Loucy (cell line): ENCODE measurements around the gene RPL37.
"Not testable (repeated sequence)": the region's sequence is repeated elsewhere in the genome, so short reads cannot be mapped to it uniquely, and the experiment has no call there.

Experiments used
- H2AFZ ChIP-seq: fragments of 200-600 bp; sonication (generic); 2 replicates; pipeline ENCODE4 v1.6.0; 2016; ENCODE audit warnings: antibody characterized with exemption, mild to moderate bottlenecking, low read length, moderate library complexity
- H3F3A ChIP-seq: fragments of 200-600 bp; 2 replicates; pipeline ENCODE4 v1.6.0; 2016; ENCODE audit warnings: antibody characterized with exemption, low read depth, mild to moderate bottlenecking
- H3K27me3 ChIP-seq: fragments of 200-600 bp; sonication (generic); 2 replicates; pipeline ENCODE4 v1.6.1; 2014; ENCODE audit warnings: low read length, mild to moderate bottlenecking; ENCODE audit not compliant: insufficient read depth, poor library complexity, severe bottlenecking
- H3K36me3 ChIP-seq: fragments of 200-600 bp; sonication (generic); 2 replicates; pipeline ENCODE4 v1.6.1; 2016; ENCODE audit warnings: low read length; ENCODE audit not compliant: insufficient read depth
- H3K4me1 ChIP-seq: fragments of 200-600 bp; sonication (generic); 2 replicates; pipeline ENCODE4 v1.5.1; 2014; ENCODE audit warnings: low read length, mild to moderate bottlenecking; ENCODE audit not compliant: insufficient read depth, poor library complexity, severe bottlenecking
- H3K4me2 ChIP-seq: fragments of 200-600 bp; sonication (generic); 2 replicates; pipeline ENCODE4 v1.6.0; 2014; ENCODE audit warnings: antibody characterized with exemption, low read length, low read depth, mild to moderate bottlenecking; ENCODE audit not compliant: poor library complexity, severe bottlenecking
- H3K4me3 ChIP-seq: fragments of 200-600 bp; sonication (generic); 2 replicates; pipeline ENCODE4 v1.5.1; 2014; ENCODE audit warnings: low read length, mild to moderate bottlenecking, mixed read lengths; ENCODE audit not compliant: poor library complexity, severe bottlenecking
- H3K79me2 ChIP-seq: fragments of 200-600 bp; sonication (generic); 2 replicates; pipeline ENCODE4 v1.6.1; 2014; ENCODE audit warnings: low read length; ENCODE audit not compliant: insufficient read depth
- H3K9ac ChIP-seq: fragments of 200-600 bp; sonication (generic); 2 replicates; pipeline ENCODE4 v1.6.0; 2014; ENCODE audit warnings: mild to moderate bottlenecking, low read depth, low read length, moderate library complexity; ENCODE audit not compliant: poor library complexity, severe bottlenecking
- H3K9me2 ChIP-seq: fragments of 200-600 bp; sonication (generic); replicated peaks from 2 replicates; pipeline ENCODE4 v1.6.1; 2016; ENCODE audit warnings: low read depth, low read length, mixed read lengths
- H3K9me3 ChIP-seq: fragments of 200-600 bp; sonication (generic); 2 replicates; pipeline ENCODE4 v1.6.1; 2014; ENCODE audit warnings: mild to moderate bottlenecking, antibody characterized with exemption, low read length, low read depth; ENCODE audit not compliant: insufficient read depth
- H4K20me1 ChIP-seq: fragments of 200-600 bp; sonication (generic); 2 replicates; pipeline ENCODE4 v1.6.0; 2014; ENCODE audit warnings: antibody characterized with exemption, low read length, mild to moderate bottlenecking; ENCODE audit not compliant: insufficient read depth, poor library complexity, severe bottlenecking
- CTCF ChIP-seq: fragments of 200-600 bp; sonication (generic); conservative IDR thresholded peaks from 2 replicates; pipeline ENCODE4 v1.5.1; 2014; ENCODE audit warnings: mild to moderate bottlenecking, antibody characterized with exemption, low read length
- EZH2phosphoT487 ChIP-seq: fragments of 200-600 bp; IDR thresholded peaks from 2 replicates; pipeline ENCODE4 v1.6.1; 2018; ENCODE audit warnings: antibody characterized with exemption, mild to moderate bottlenecking, moderate library complexity, borderline replicate concordance

Gene RPL37

GRCh38 chr5:40873286-40873880 is 38.4 kb upstream of the RPL37 start:
- Histone ChIP-seq H3K9me2 (no peaks in the 10 kb centered on the region), H3K79me2 (no peaks in the 10 kb centered on the region), H3K4me1 (no peaks in the 10 kb centered on the region), H2AFZ (no peak overlapping the region), H4K20me1 (no peaks in the 10 kb centered on the region), H3F3A (no peaks in the 10 kb centered on the region), H3K9ac (no peak overlapping the region), H3K36me3 (no peaks in the 10 kb centered on the region), H3K4me3 (no peak overlapping the region), H3K9me3 (no peaks in the 10 kb centered on the region), H3K4me2 (no peak overlapping the region), H3K27me3 (no peaks in the 10 kb centered on the region)
- no peak for TF ChIP-seq CTCF
- TF ChIP-seq EZH2phosphoT487: no peak

- H3K4me3 ChIP-seq, H3K79me2 ChIP-seq, H3K4me2 ChIP-seq, H3F3A ChIP-seq, H3K9ac ChIP-seq, H3K27me3 ChIP-seq, H4K20me1 ChIP-seq, H3K9me3 ChIP-seq, H3K9me2 ChIP-seq, H3K4me1 ChIP-seq, H3K36me3 ChIP-seq, H2AFZ ChIP-seq: not testable (repeated sequence)
Measured at GRCh38 chr5:40872253-40872652, 37.2 kb upstream of the RPL37 start.

GRCh38 chr5:40871177-40871576 is 36.2 kb upstream of the RPL37 start:
- Histone ChIP-seq H4K20me1 (no peaks in the 10 kb centered on the region), H3K36me3 (no peaks in the 10 kb centered on the region), H3K4me1 (no peaks in the 10 kb centered on the region), H3K79me2 (no peaks in the 10 kb centered on the region), H2AFZ (no peak overlapping the region), H3K27me3 (no peaks in the 10 kb centered on the region), H3K9ac (no peak overlapping the region), H3K9me2 (no peaks in the 10 kb centered on the region), H3K4me3 (no peak overlapping the region), H3K9me3 (no peaks in the 10 kb centered on the region), H3K4me2 (no peak overlapping the region), H3F3A (no peaks in the 10 kb centered on the region)
- TF ChIP-seq EZH2phosphoT487 (no peak), CTCF (no peak)

- Histone ChIP-seq H3K27me3 (no peaks in the 10 kb centered on the region), H3K9ac (no peak overlapping the region), H3F3A (no peaks in the 10 kb centered on the region), H3K36me3 (no peaks in the 10 kb centered on the region), H3K9me2 (no peaks in the 10 kb centered on the region), H3K9me3 (no peaks in the 10 kb centered on the region), H3K4me1 (no peaks in the 10 kb centered on the region), H3K4me2 (no peak overlapping the region), H2AFZ (no peak overlapping the region), H3K79me2 (no peaks in the 10 kb centered on the region), H3K4me3 (no peak overlapping the region), H4K20me1 (no peaks in the 10 kb centered on the region)
- TF ChIP-seq CTCF (no peak), EZH2phosphoT487 (no peak)
Measured at GRCh38 chr5:40869384-40869783, 34.4 kb upstream of the RPL37 start.
